HL-60/S4 (cell line): ENCODE measurements around the gene HOXC12.

Experiments
- in situ Hi-C: fragments of 300-500 bp; cut with MboI; formaldehyde crosslinking; loops from 2 replicates; pipeline ENCODE4 v1.14.3; 2022; ENCODE audit warnings: low sequenced_read_pairs

The HOXC12 gene

GRCh38 chr12:53995002-53995377 is 40.3 kb downstream of the HOXC12 start:
- in situ Hi-C loops: loop anchor here (10.0 kb wide), 2 partner anchors 210 to 380 kb away; no protein-coding TSS in a partner anchor

DNA sequence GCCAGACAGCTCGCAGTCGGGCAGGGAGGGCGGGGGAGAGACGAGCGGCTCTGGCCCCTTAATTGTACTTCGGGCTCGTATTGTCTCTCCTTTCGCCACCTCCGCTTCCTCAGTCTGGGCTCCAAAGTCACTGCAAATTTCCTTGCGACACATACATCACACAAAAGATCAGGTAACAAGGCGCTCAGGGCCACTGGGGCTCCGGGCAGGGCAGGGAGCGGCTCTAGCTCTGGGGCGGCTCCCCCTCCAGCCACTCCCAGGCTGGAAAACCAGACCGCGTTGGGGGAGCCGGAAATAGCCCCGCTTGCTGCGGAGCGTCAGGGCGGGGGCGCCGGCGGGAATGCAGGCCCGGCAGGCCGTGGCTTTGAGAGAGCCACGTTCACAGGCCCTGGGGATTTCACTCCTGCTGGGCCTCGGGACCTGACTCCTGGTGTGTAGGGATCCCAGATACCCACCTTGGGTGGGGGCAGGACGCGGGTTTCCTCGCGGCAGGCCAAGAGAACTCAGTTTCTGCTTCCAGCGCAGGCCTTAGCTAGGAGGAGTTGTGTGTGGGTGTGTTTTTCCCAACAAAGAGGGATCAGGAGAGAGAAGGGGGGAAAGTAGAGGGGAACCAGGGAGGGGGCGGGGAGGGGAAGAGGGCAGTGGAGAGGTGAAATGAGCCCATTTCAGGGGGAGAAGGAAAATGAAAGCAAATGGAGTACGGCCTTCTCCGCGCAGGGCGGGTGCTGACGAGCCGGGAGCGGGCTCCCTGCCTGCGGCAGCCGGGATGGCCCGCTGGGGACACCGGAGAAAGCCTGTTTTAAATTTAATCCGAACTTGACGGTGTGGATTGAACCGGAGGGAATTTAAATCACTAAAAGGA is 40.9 kb downstream of the HOXC12 start:
- in situ Hi-C loops: loop anchor here (10.0 kb wide), 2 partner anchors 209 to 379 kb away; no protein-coding TSS in a partner anchor

GRCh38 chr12:53996240-53997203 is 41.8 kb downstream of the HOXC12 start:
- in situ Hi-C loops: loop anchor here (10.0 kb wide), 2 partner anchors 208 to 378 kb away; no protein-coding TSS in a partner anchor

DNA sequence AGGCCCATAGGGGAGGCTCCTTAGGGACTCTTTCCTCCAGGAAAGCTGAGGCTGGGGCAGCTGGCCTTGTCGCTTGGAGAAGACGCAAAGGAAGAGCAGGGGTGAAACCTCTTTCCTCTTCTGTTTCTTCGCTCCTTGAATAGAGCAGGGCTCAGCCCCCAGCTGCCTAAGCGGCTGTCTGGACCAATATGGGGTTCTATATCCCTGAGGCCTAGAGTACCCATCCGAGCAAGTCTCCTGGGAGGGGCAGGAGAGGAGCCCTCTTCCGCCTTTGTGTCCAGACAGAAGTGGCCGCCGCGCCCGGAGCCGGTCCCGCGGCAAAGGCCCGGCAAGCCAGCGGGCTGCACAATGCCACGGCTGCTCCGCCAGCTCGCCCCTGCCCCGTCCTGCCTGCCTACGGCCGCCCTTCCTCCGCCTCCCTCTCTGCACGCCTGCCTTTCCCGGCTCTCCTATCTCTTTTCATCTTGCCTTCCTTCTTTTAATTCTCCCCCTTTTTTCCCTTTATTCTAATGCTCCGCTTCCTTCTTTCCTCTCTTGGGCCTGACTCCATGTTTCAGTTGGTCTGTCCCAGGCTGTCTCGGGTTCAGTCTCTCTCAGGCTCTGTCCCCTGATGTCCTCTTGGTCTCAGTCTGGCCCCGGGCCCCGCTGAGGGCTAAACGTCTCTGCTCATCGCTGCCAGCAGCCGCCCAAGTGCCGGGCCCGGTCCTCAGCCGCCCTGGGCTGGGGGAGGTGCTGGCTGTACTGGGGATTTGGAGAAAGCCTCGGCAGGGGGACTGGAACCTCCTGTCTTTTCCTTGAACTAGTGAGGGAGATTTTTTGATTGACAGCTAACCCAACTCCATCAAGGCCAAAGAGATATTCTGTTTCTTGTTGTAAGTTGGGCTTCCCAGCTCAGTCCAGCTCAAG is 42.8 kb downstream of the HOXC12 start:
- in situ Hi-C loops: loop anchor here (10.0 kb wide), 2 partner anchors 207 to 377 kb away; no protein-coding TSS in a partner anchor

GRCh38 chr12:53998110-53998899 is 43.6 kb downstream of the HOXC12 start:
- in situ Hi-C loops: loop anchor here (10.0 kb wide), 2 partner anchors 206 to 376 kb away; no protein-coding TSS in a partner anchor

DNA sequence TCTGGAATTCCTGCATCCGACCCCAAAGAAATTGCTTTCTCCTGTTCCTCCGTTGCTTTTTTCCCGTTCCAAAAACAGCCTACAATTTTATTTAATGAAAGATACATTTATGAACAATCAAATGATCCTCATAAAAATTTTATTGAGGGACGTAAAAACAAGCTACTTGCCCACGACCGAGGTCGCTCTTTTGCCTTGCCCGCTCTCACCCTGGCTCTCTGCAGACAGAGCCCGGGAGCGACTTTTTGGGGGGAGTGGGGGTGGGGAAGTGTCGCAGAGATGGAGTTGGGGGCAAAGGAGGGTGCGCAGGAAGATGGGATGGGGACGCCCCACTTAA is 44.2 kb downstream of the HOXC12 start:
- in situ Hi-C loops: loop anchor here (10.0 kb wide), 2 partner anchors 206 to 376 kb away; no protein-coding TSS in a partner anchor

GRCh38 chr12:53999559-54000115 is 44.9 kb downstream of the HOXC12 start:
- in situ Hi-C loops: loop anchor here (10.0 kb wide), 2 partner anchors 205 to 375 kb away; no protein-coding TSS in a partner anchor

DNA sequence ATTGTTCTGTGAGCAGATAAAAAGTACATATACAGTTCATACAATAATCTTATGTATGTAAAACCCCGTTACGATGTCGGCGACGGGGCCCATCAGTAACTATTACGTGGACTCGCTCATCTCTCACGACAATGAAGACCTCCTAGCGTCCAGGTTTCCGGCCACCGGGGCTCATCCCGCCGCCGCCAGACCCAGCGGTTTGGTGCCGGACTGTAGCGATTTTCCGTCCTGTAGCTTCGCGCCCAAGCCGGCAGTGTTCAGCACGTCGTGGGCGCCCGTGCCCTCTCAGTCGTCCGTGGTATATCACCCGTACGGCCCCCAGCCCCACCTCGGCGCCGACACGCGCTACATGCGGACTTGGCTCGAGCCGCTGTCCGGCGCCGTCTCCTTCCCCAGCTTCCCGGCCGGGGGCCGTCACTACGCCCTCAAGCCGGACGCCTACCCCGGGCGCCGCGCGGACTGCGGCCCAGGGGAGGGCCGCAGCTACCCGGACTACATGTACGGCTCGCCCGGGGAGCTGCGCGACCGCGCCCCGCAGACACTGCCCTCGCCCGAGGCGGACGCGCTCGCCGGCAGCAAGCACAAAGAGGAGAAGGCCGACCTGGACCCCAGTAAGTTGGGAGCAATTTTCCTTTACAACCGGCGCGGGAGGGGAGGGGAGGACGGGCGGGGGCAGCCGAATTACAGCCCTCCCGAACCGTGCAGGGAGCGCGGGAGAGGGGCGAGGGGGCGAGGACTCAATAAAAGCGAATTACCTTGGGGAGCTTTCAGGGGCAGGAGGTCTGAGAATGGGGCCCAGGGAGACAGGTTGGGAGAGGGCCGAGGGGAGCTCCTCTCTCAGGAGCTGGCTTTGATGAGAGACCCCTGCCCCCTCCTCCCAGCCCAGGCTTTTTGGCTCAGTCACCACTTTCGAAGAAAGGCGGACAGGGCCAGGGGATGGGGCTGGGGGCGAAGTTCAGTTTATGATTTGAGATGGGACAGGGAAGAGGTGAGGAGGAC is 45.7 kb downstream of the HOXC12 start, which contains the start of gene HOXC9:
Gene HOXC9 (plus strand): TSS at position 46 of the 999 bp plus-strand sequence. CDS start 28 bp downstream, at position 74.
- in situ Hi-C loops: no loop called here

DNA sequence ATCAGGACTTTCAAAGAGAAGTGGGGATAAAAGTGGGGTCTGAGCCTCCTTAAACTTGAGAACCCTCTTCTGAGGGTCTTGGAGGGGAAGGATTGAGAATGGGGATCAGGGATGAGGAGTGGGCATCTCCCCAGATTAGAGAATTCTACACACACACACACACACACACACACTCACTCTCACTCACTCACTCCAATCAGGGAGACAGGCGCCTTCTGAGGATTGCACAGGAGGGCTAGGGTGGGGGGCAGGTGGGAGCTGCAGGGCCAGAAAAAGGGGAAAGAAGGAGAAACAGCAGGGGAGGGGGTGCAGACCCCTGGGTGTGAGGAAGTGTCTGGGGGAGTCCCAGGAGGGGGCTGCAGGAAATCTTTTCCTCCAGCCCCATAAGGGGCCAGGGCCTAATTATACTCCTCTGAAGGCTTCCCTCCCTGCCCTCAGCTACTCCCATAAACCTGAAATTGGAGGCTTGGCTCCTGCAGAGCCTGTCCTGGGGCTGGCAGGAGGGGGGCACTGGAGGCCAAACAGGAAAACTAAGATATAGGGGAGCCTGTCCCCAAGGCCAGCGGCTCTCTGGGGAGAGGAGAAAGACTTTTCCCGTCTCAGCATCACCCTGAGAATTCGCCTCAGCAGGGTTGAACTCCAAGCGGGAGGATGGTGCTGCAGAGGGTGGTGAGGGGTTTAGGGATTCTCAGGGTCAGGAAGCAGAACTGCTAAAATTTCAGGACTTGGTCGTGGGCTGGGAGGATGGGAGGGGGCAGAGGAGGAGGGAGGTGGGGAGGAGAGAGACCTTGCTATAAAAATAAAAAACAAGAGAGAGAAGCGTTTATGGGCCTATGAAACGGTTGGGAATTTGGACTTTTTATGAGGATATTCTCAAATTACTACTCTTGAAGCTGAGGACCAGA is 46.8 kb downstream of the HOXC12 start:
- in situ Hi-C loops: no loop called here

DNA sequence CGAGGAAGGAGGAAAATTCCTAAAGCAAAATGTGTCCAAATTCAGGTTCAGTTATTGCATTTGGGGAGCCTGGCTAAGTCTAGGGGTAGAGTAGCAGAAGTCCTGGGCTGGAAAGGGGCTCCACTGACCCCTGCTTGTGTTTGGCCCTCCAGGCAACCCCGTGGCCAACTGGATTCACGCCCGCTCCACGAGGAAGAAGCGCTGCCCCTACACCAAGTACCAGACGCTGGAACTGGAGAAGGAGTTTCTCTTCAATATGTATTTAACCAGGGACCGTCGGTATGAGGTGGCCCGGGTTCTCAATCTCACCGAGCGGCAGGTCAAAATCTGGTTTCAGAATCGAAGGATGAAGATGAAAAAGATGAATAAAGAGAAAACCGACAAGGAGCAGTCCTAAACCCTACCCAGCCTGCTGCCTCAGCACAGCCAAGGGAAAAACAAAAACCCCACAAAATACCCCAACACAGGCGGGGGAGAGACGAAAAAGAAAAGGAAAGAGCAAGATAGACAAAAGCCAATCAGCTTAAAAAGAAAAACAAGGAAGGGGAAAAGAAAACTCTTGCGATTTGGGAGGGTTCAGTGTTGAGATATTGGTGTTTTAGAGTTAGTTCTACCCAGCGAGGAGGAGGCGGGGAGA is 47.7 kb downstream of the HOXC12 start:
- in situ Hi-C loops: no loop called here

DNA sequence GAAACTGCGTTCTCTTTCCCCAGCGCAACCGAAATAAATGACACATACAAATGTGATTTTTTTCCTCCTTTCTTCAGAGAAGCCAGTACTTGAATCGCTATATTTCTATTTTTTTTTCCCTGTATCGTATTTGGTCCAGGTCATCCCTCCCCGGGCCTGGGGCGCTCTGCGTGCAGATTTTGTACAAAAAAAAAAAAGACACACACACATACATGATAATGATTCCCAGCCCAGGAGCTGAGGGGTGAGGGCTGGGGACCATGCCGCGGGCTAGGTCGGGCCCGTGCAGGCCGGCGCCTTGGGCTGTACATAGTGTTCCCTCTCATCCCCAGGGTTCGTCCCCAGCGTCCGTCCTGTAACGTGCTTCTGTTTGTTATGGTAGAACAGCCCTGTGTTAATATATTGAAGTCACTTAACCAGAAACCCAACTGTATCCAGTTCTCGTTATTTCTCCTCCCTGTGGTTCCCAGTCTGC is 48.2 kb downstream of the HOXC12 start:
- in situ Hi-C loops: no loop called here

DNA sequence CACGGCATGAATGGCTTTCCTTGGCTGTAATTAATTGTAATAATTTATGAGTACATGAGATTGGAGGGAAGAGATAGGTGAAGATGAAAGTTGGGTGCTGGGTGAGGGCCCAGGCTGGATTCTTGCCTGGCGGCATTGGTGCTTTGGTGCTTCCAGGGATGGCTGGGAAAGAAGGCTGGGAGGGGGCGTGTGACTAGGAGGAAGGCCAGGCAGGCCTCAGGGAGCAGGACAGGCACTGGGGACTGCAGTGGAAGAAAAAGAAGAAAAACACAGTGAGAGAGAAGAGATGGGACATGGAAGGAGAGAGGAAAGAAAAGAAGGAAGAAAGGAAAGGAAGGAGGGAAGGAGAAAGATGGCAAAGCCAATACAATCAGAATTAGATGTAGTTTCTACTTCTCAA is 48.9 kb downstream of the HOXC12 start:
- in situ Hi-C loops: no loop called here

DNA sequence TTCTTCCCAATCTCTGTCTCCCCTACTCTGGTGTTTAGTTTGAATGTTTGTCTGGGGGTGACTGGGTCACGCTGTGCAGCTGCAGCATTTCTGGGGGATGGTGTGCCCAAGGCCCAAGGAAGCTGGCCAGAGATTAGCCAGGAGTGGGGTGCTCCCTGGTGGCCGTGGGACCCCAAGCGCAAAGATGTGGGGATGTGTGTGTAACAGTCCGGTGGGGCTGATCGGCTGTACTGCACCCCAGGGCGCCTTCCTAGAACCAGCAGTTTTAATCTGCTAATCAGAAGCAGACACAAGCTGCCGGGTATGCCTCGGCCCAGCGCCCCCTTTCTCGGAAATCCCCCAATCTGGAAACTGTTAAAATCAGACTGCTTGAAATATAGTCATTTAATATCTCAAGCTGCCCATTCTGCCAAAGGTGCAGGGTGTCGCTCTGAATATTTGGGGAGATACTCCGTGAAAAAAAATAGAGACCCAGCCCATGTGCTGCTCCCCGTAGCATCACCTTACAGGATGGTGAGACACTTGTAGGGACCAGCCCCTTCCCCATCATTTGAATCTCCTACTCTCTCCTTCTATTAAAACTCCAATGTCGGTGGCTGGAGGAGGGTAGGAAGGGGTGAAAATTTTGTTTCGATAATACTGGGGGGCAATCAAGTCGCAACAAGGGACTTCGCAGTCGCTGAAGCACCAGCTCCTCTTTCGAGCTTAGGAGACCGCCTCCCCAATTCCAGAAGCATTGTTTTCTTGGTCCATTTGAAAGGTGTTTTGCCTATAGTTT is 49.5 kb downstream of the HOXC12 start:
- in situ Hi-C loops: no loop called here

- in situ Hi-C loops: no loop called here
Measured at GRCh38 chr12:54004841-54005530, 50.3 kb downstream of the HOXC12 start.

DNA sequence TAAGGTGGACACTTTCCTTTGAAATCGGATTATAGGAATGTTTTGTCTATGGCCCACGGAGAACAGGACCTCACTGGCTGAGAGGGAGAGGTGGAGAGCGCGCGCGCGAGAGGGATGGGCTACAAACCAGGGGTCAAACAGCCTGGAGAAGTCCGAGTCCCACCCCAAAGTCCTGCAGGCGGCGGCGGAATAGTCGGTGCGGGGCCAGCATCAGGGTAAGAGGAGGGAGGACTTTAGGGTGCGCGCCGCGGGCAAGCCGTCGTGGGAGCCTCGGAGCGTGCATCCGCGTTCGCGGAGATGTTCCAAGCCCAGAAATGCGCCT is 50.8 kb downstream of the HOXC12 start:
- in situ Hi-C loops: no loop called here
